Right lobe of liver (tissue), 4 donors: ENCODE data around the gene E2F7.

Experiments used
- CTCF ChIP-seq, 4 donors: fragments of 200-600 bp in 3 of 4; fragments of 450-650 bp in 1 of 4; IDR thresholded peaks; one replicate each; pipeline versions ENCODE4 v1.5.1 to v1.8.0; 2016 to 2022; ENCODE audit warnings: antibody characterized with exemption in 4 of 4, mild to moderate bottlenecking in 2 of 4
- POLR2A ChIP-seq: fragments of 450-650 bp; IDR thresholded peaks from one replicate; pipeline ENCODE4 v1.6.1; 2017; ENCODE audit warnings: antibody characterized with exemption, mild to moderate bottlenecking
- donor health status: DM: no; HTN: no; CAD: no.
- donor health status: DM: no; HTN: no; CAD: no.
- donor health status: DM: no; HTN: yes; CAD: no.

- TF ChIP-seq CTCF (IDR thresholded peaks at IDR 0.05) = no peak
- TF ChIP-seq POLR2A = no peak
Measured at GRCh38 chr12:77070382-77070781, 5.0 kb upstream of the E2F7 start.
